Mesendoderm (in vitro differentiated cells): ENCODE results near the gene PPP4R2.

ENCODE experiments used
- DNase-seq: peaks from one replicate; pipeline ENCODE4 v3.0.0; 2013
- H2AK5ac ChIP-seq: 2 replicates; pipeline ENCODE4 v1.6.1; 2013; ENCODE audit warnings: low read length, inconsistent platforms
- H2BK120ac ChIP-seq: 2 replicates; pipeline ENCODE4 v1.6.1; 2013; ENCODE audit warnings: low read depth, mild to moderate bottlenecking, low read length, moderate library complexity, mixed read lengths
- H2BK15ac ChIP-seq: replicated peaks from 2 replicates; pipeline ENCODE4 v1.6.1; 2013; ENCODE audit warnings: low read depth, mild to moderate bottlenecking, moderate library complexity
- H2BK5ac ChIP-seq: 2 replicates; pipeline ENCODE4 v1.6.1; 2013; ENCODE audit warnings: low read length, inconsistent platforms
- H3K18ac ChIP-seq: 2 replicates; pipeline ENCODE4 v1.6.1; 2013; ENCODE audit warnings: mild to moderate bottlenecking, low read length, mixed read lengths
- H3K23ac ChIP-seq: one replicate; pipeline ENCODE4 v1.6.1; 2013; ENCODE audit warnings: low read length
- H3K27ac ChIP-seq: 2 replicates; pipeline ENCODE4 v1.5.1; 2013; ENCODE audit warnings: low read depth, mild to moderate bottlenecking, inconsistent platforms, low read length, moderate library complexity
- H3K27me3 ChIP-seq: 2 replicates; pipeline ENCODE4 v1.6.1; 2013; ENCODE audit warnings: low read length, control low read depth, mild to moderate bottlenecking, inconsistent platforms; ENCODE audit not compliant: insufficient read depth, poor library complexity
- H3K36me3 ChIP-seq: 2 replicates; pipeline ENCODE4 v1.6.1; 2013; ENCODE audit warnings: low read length, inconsistent platforms; ENCODE audit not compliant: control insufficient read depth, insufficient read depth
- H3K4ac ChIP-seq: one replicate; pipeline ENCODE4 v1.6.1; 2013; ENCODE audit warnings: low read depth, mild to moderate bottlenecking, low read length, moderate library complexity
- H3K4me1 ChIP-seq: 2 replicates; pipeline ENCODE4 v1.6.1; 2013; ENCODE audit warnings: low read depth, low read length, inconsistent platforms; ENCODE audit not compliant: control insufficient read depth
- H3K4me2 ChIP-seq: 2 replicates; pipeline ENCODE4 v1.6.1; 2013; ENCODE audit warnings: low read length
- H3K4me3 ChIP-seq: 2 replicates; pipeline ENCODE4 v1.5.1; 2013; ENCODE audit warnings: mild to moderate bottlenecking, low read length
- H3K56ac ChIP-seq: one replicate; pipeline ENCODE4 v1.6.1; 2013; ENCODE audit warnings: low read length
- H3K79me1 ChIP-seq: 2 replicates; pipeline ENCODE4 v1.6.1; 2013; ENCODE audit warnings: low read length, inconsistent platforms
- H3K79me2 ChIP-seq: 2 replicates; pipeline ENCODE4 v1.6.1; 2013; ENCODE audit warnings: mild to moderate bottlenecking, low read length; ENCODE audit not compliant: control insufficient read depth, insufficient read depth
- H3K9ac ChIP-seq: 2 replicates; pipeline ENCODE4 v1.6.1; 2013; ENCODE audit warnings: low read length, inconsistent platforms
- H4K5ac ChIP-seq: one replicate; pipeline ENCODE4 v1.6.1; 2013; ENCODE audit warnings: low read length
- H4K8ac ChIP-seq: one replicate; pipeline ENCODE4 v1.6.1; 2013; ENCODE audit warnings: low read depth, mild to moderate bottlenecking, control low read depth, low read length, moderate library complexity
- WGBS: extraction: QIAGEN DNeasy Blood & Tissue Kit; methylation state at CpG from one replicate; pipeline ENCODE4 v1.1.7; 2013; ENCODE audit warnings: low lambda C conversion rate, missing lambda C conversion rate; ENCODE audit not compliant: insufficient coverage; ENCODE audit errors: extremely low coverage; 5-methylcytosine and 5-hydroxymethylcytosine counted together

PPP4R2 gene

DNA sequence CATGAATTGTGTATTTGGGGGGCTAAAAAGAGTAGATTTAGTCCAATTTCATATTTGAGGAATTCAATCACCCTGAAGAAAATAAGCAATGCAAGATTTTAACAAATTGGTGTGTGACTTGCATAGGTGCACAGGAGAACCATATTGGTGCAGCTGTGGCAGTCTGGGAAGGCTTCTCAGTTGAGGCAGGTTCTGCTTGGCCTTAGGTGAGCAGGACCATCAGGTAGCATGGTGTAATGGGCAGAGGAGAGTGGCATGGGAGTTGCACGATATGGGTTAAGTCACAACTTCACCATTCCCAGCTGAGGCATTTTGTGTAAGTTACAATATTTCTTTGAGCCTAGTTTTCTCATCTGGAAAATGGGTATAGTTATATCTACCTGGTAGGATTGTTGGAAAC, 75.3 kb downstream of the PPP4R2 start:
- Histone ChIP-seq H3K9ac (no peak overlapping the region), H3K4me2 (no peak overlapping the region), H3K27me3 (no peaks in the 10 kb centered on the region), H3K4me1 (no peaks in the 10 kb centered on the region), H3K18ac (no peak overlapping the region), H3K4me3 (no peak overlapping the region), H3K4ac (no peak overlapping the region), H2BK120ac (no peak overlapping the region), H4K5ac (no peak overlapping the region), H2BK5ac (no peak overlapping the region), H3K27ac (no peak overlapping the region), H2BK15ac (no peak overlapping the region), H3K36me3 (no peaks in the 10 kb centered on the region), H3K79me2 (no peaks in the 10 kb centered on the region), H3K79me1 (no peaks in the 10 kb centered on the region), H3K56ac (no peak overlapping the region), H2AK5ac (no peak overlapping the region), H4K8ac (no peak overlapping the region), H3K23ac (no peak overlapping the region)
- no peak for DNase-seq
- no CpG with 5 or more reads among the region's 1 CpG for WGBS

- Histone ChIP-seq H3K79me1 (no peaks in the 10 kb centered on the region), H2AK5ac (no peak overlapping the region), H3K56ac (no peak overlapping the region), H3K27ac (no peak overlapping the region), H3K9ac (no peak overlapping the region), H2BK5ac (no peak overlapping the region), H2BK15ac (no peak overlapping the region), H3K23ac (no peak overlapping the region), H3K4me1 (no peaks in the 10 kb centered on the region), H4K8ac (no peak overlapping the region), H4K5ac (no peak overlapping the region), H2BK120ac (no peak overlapping the region), H3K4me2 (no peak overlapping the region), H3K79me2 (no peaks in the 10 kb centered on the region), H3K18ac (no peak overlapping the region), H3K36me3 (no peaks in the 10 kb centered on the region), H3K4me3 (no peak overlapping the region), H3K27me3 (no peaks in the 10 kb centered on the region), H3K4ac (no peak overlapping the region)
- no peak for DNase-seq
- WGBS, result no CpG with 5 or more reads among the region's 1 CpG
Observed at GRCh38 chr3:73072634-73073033, 76.0 kb downstream of the PPP4R2 start.

DNA sequence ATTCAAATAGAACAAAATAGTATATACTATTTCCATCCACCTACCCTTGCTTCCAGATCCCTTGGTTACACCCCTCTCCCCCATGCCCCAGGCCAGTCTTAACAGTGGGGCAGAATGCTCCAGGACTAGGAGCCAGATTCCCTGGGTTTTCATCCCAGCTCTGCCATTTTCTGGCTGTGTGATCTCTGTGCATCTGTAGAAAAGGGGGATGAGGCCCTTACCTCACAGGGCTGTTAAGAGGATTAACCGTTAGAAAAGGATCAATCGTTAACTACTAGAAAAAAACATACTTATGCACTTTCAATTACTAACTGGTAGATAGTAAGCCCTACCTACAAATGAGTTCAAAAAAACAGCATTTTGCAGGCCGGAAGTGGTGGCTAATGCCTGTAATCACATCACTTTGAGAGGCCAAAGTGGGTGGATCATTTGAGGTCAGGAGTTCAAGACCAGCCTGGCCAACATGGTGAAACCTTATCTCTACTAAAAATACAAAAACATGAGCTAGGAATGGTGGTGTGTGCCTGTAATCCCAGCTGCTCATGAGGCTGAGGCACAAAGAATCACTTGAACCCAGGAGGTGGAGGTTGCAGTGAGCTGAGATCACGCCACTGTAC, 76.6 kb downstream of the PPP4R2 start:
- no peak overlapping the region for H4K5ac ChIP-seq
- no peak overlapping the region for H3K9ac ChIP-seq
- no peak overlapping the region for H3K56ac ChIP-seq
- H3K4me2 ChIP-seq, result no peak overlapping the region
- no peak overlapping the region for H3K4ac ChIP-seq
- H2BK15ac ChIP-seq, result no peak overlapping the region
- no peak overlapping the region for H4K8ac ChIP-seq
- no peaks in the 10 kb centered on the region for H3K4me1 ChIP-seq
- H2BK5ac ChIP-seq, result no peak overlapping the region
- H3K4me3 ChIP-seq, result no peak overlapping the region
- DNase-seq, result no peak
- H3K18ac ChIP-seq, result no peak overlapping the region
- no CpG with 5 or more reads among the region's 4 CpGs for WGBS
- no peak overlapping the region for H3K27ac ChIP-seq
- no peak overlapping the region for H2BK120ac ChIP-seq
- H2AK5ac ChIP-seq, result no peak overlapping the region
- H3K79me1 ChIP-seq, result no peaks in the 10 kb centered on the region
- no peaks in the 10 kb centered on the region for H3K36me3 ChIP-seq
- H3K23ac ChIP-seq, result no peak overlapping the region
- no peaks in the 10 kb centered on the region for H3K79me2 ChIP-seq
- H3K27me3 ChIP-seq, result no peaks in the 10 kb centered on the region

DNA sequence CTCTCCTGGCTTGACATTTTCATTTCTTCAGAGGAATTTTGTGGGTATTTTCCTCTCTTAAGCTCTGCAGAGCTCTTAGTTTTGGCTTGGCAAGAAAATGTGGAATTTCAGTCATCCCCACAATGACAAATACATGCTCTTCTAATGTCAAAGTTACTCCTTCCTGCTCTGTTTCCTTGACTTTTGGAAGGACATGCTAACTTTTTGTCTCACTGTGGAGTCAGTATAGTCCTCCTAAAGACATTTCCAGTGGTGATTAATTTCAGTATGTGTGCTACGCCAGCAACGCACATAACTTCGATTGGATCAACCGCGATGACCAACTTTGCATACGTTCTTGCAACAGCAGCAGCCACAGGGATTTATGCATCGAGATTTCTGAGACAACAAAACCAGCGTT, 78.2 kb downstream of the PPP4R2 start:
- Histone ChIP-seq H3K27ac (no peak overlapping the region), H4K8ac (no peak overlapping the region), H3K4me2 (no peak overlapping the region), H2AK5ac (no peak overlapping the region), H3K9ac (no peak overlapping the region), H3K4ac (no peak overlapping the region), H3K56ac (no peak overlapping the region), H2BK120ac (no peak overlapping the region), H3K18ac (no peak overlapping the region), H4K5ac (no peak overlapping the region), H3K79me1 (no peaks in the 10 kb centered on the region), H3K36me3 (no peaks in the 10 kb centered on the region), H2BK15ac (no peak overlapping the region), H2BK5ac (no peak overlapping the region), H3K27me3 (no peaks in the 10 kb centered on the region), H3K23ac (no peak overlapping the region), H3K79me2 (no peaks in the 10 kb centered on the region), H3K4me1 (no peaks in the 10 kb centered on the region), H3K4me3 (no peak overlapping the region)
- no CpG with 5 or more reads among the region's 8 CpGs for WGBS
- DNase-seq, result no peak

DNA sequence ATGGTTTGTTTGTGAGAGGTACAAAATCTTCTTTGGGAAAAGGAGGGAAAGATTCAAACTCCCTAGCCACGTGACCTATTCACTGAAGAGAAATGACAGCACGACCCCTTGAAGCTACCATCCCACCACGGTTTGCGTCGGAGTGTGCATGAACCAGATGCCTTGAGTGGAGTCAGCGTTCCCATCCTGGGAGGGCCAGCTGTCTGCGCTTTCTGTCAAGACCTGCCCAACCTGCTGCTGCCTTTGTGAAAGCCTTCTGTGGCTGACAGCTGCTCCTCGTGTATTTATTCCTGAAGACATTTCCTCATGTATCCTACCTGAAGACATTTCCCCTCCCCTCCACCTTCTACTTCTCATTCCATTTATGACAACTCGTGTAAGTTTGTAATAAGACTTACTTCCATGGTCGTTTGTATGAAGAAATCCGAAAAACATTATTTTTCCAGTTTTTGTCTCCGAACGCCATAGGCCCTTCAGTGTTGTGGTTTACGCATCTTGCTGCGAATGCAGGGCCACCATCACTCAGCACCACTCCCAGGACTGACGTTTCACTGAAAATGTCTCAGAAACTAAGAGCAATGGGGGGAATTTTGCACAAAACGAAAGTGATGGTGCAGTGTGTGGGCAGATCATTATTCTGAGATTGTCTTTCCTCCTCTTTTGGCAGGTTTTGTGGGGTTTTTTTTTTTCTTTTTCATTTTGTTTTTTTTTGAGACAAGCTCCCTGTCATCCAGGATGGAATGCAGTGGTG, 83.8 kb downstream of the PPP4R2 start:
- no CpG with 5 or more reads among the region's 17 CpGs for WGBS
- Histone ChIP-seq H4K8ac (no peak overlapping the region), H2AK5ac (no peak overlapping the region), H3K56ac (no peak overlapping the region), H3K18ac (no peak overlapping the region), H3K23ac (peak overlapping the region; percentile 45), H2BK15ac (no peak overlapping the region), H3K9ac (no peak overlapping the region), H3K4me2 (no peak overlapping the region), H3K4me1 (no peaks in the 10 kb centered on the region), H3K79me1 (no peaks in the 10 kb centered on the region), H3K4ac (no peak overlapping the region), H3K27ac (no peak overlapping the region), H2BK5ac (no peak overlapping the region), H3K4me3 (no peak overlapping the region), H3K36me3 (no peaks in the 10 kb centered on the region), H3K79me2 (no peaks in the 10 kb centered on the region), H2BK120ac (no peak overlapping the region), H3K27me3 (no peaks in the 10 kb centered on the region), H4K5ac (no peak overlapping the region)
- no peak for DNase-seq

DNA sequence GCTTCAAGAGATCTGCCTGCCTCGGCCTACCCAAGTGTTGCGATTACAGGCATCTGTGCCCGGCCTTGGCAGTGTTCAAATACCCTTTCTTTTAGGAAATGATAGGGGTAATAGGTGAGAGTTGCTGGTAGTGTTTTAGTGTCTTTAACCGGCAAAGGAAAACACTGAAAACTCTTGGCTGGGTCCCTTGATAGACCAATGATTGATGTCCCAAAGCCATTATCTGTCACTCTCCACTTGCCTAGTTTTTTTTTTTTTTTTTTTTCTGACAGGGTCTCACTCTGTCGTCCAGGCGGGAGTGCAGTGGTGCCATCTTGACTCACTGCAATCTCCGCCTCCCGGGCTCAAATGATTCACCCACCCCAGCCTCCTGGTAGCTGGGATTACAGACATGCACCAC, 84.5 kb downstream of the PPP4R2 start:
- Histone ChIP-seq H3K23ac (no peak overlapping the region), H3K56ac (no peak overlapping the region), H2BK15ac (no peak overlapping the region), H2AK5ac (no peak overlapping the region), H2BK120ac (no peak overlapping the region), H3K18ac (no peak overlapping the region), H3K27me3 (no peaks in the 10 kb centered on the region), H3K79me1 (no peaks in the 10 kb centered on the region), H3K27ac (no peak overlapping the region), H3K79me2 (no peaks in the 10 kb centered on the region), H4K8ac (no peak overlapping the region), H4K5ac (no peak overlapping the region), H3K4me2 (no peak overlapping the region), H2BK5ac (no peak overlapping the region), H3K9ac (no peak overlapping the region), H3K4me1 (no peaks in the 10 kb centered on the region), H3K4me3 (no peak overlapping the region), H3K4ac (no peak overlapping the region), H3K36me3 (no peaks in the 10 kb centered on the region)
- no peak for DNase-seq
- WGBS, result no CpG with 5 or more reads among the region's 8 CpGs
